Measurements from ENCODE around the gene ZBTB6. TPM values are rescaled to one million over a fixed set of nuclear protein-coding genes. Genes with fewer than 3 reads are reported as not detected.

ZBTB6 gene
- total and polyA plus RNA-seq, 9 of the 15 experiments (the other 6 are each of a cell fraction or from before 2014, with no cell fraction given), result 1.4 to 7.2 (median 5.3) TPM

- TF ChIP-seq, protein P1, sequence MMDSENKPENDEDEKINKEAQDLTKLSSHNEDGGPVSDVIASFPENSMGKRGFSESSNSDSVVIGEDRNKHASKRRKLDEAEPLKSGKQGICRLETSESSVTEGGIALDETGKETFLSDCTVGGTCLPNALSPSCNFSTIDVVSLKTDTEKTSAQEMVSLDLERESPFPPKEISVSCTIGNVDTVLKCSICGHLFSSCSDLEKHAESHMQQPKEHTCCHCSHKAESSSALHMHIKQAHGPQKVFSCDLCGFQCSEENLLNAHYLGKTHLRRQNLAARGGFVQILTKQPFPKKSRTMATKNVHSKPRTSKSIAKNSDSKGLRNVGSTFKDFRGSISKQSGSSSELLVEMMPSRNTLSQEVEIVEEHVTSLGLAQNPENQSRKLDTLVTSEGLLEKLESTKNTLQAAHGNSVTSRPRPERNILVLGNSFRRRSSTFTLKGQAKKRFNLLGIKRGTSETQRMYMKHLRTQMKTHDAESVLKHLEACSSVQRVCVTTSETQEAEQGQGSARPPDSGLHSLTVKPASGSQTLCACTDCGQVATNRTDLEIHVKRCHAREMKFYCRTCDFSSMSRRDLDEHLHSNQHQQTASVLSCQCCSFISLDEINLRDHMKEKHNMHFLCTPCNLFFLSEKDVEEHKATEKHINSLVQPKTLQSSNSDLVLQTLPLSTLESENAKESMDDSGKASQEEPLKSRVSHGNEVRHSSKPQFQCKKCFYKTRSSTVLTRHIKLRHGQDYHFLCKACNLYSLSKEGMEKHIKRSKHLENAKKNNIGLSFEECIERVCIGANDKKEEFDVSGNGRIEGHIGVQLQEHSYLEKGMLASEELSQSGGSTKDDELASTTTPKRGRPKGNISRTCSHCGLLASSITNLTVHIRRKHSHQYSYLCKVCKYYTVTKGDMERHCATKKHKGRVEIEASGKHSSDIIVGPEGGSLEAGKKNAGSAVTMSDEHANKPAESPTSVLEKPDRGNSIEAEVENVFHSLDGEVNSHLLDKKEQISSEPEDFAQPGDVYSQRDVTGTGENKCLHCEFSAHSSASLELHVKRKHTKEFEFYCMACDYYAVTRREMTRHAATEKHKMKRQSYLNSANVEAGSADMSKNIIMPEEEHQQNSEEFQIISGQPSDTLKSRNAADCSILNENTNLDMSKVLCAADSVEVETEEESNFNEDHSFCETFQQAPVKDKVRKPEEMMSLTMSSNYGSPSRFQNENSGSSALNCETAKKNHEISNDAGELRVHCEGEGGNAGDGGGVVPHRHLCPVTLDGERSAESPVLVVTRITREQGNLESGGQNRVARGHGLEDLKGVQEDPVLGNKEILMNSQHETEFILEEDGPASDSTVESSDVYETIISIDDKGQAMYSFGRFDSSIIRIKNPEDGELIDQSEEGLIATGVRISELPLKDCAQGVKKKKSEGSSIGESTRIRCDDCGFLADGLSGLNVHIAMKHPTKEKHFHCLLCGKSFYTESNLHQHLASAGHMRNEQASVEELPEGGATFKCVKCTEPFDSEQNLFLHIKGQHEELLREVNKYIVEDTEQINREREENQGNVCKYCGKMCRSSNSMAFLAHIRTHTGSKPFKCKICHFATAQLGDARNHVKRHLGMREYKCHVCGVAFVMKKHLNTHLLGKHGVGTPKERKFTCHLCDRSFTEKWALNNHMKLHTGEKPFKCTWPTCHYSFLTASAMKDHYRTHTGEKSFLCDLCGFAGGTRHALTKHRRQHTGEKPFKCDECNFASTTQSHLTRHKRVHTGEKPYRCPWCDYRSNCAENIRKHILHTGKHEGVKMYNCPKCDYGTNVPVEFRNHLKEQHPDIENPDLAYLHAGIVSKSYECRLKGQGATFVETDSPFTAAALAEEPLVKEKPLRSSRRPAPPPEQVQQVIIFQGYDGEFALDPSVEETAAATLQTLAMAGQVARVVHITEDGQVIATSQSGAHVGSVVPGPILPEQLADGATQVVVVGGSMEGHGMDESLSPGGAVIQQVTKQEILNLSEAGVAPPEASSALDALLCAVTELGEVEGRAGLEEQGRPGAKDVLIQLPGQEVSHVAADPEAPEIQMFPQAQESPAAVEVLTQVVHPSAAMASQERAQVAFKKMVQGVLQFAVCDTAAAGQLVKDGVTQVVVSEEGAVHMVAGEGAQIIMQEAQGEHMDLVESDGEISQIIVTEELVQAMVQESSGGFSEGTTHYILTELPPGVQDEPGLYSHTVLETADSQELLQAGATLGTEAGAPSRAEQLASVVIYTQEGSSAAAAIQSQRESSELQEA (IDR thresholded peaks at IDR 0.05; ENCODE audit: low read depth), result peak; percentile 69; the same call in 1 of the 2 replicates
- no peak for TF ChIP-seq RFX1 (IDR thresholded peaks at IDR 0.05)
- TF ChIP-seq NCOA4 (IDR thresholded peaks at IDR 0.05; ENCODE audit: partially characterized antibody), result no peak
- TF ChIP-seq POLR3G (IDR thresholded peaks at IDR 0.05; ENCODE audit: extremely low read depth, insufficient read length, insufficient replicate concordance), result no peak
- TF ChIP-seq SRSF9 (IDR thresholded peaks at IDR 0.05; ENCODE audit: borderline replicate concordance, low read depth, low read length), result no peak
- TF ChIP-seq ARHGAP35 (IDR thresholded peaks at IDR 0.05; ENCODE audit: partially characterized antibody), result peak; percentile 95
- peak; percentile 90 for TF ChIP-seq BHLHE40 (IDR thresholded peaks at IDR 0.05; ENCODE audit: low read length)
- TF ChIP-seq, protein P2, sequence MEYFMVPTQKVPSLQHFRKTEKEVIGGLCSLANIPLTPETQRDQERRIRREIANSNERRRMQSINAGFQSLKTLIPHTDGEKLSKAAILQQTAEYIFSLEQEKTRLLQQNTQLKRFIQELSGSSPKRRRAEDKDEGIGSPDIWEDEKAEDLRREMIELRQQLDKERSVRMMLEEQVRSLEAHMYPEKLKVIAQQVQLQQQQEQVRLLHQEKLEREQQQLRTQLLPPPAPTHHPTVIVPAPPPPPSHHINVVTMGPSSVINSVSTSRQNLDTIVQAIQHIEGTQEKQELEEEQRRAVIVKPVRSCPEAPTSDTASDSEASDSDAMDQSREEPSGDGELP (CRISPR knock-in tag; IDR thresholded peaks at IDR 0.05; ENCODE audit: borderline replicate concordance), result peak; percentile 69
- peak; percentile 98 for TF ChIP-seq CHD2 (IDR thresholded peaks at IDR 0.05; ENCODE audit: low read depth, low read length)
- TF ChIP-seq, protein P3, sequence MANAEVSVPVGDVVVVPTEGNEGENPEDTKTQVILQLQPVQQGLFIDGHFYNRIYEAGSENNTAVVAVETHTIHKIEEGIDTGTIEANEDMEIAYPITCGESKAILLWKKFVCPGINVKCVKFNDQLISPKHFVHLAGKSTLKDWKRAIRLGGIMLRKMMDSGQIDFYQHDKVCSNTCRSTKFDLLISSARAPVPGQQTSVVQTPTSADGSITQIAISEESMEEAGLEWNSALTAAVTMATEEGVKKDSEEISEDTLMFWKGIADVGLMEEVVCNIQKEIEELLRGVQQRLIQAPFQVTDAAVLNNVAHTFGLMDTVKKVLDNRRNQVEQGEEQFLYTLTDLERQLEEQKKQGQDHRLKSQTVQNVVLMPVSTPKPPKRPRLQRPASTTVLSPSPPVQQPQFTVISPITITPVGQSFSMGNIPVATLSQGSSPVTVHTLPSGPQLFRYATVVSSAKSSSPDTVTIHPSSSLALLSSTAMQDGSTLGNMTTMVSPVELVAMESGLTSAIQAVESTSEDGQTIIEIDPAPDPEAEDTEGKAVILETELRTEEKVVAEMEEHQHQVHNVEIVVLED (CRISPR knock-in tag; IDR thresholded peaks at IDR 0.05), result peak; percentile 60
- TF ChIP-seq ZNF3 (CRISPR knock-in tag; IDR thresholded peaks at IDR 0.05), result no peak
- TF ChIP-seq GABPA (tag; conservative IDR thresholded peaks at IDR 0.05; ENCODE audit: low read depth), result peak; percentile 78
- 0 out of 2 replicates have a peak, but pooled peaks have one; percentile 48 for TF ChIP-seq PHF21A (IDR thresholded peaks at IDR 0.05; ENCODE audit: borderline replicate concordance, low read depth)
These were observed 8.1 kb downstream of the ZBTB6 start, which contains the start of gene RC3H2 (continued) for GRCh38 chr9:122904823-122905710.
